ENCODE results near the gene GPR18.
A peak's percentile ranks its signal among the peaks of the same experiment; 100 is the strongest.

Gene GPR18

DNA sequence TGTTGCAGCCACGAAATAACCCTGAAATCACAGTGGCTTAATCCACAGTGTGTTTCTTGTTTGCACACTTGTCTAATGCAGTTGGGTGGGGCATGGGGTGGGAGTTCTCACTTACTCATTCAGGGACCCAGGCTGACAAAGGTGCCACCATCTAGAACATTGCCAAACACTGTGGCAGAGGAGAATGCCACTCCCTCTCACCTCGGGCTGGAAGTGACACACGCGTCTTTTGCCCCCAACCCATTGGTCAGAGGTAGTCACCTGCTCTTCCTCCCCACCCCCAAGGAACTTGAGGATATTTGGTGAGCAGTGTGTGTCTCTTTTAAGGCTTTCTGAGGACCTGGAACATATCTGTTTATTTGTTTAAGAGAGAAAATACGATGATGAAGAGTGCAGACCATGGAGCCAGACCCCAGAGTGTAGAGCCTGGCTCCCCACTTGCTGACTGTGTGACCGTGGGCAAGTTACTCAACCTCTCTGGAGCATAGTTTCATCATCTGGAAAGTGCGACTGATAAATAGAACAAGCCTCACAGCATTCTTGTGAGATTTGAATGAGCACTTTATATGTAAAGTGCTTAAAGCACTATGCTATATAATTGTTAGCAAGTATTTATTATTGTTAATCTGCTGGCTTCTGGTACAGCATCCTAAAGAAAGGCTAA lies 31.6 kb upstream of the GPR18 start:
- no peak for DNase-seq

GRCh38 chr13:99289271-99289670 lies 31.1 kb upstream of the GPR18 start:
- no peak for DNase-seq

- peak; percentile 23 for DNase-seq
Observed at GRCh38 chr13:99288089-99288488, 29.9 kb upstream of the GPR18 start.

GRCh38 chr13:99287551-99287950 lies 29.4 kb upstream of the GPR18 start:
- no peak for DNase-seq

GRCh38 chr13:99285432-99286182 lies 27.4 kb upstream of the GPR18 start:
- DNase-seq, result no peak

DNA sequence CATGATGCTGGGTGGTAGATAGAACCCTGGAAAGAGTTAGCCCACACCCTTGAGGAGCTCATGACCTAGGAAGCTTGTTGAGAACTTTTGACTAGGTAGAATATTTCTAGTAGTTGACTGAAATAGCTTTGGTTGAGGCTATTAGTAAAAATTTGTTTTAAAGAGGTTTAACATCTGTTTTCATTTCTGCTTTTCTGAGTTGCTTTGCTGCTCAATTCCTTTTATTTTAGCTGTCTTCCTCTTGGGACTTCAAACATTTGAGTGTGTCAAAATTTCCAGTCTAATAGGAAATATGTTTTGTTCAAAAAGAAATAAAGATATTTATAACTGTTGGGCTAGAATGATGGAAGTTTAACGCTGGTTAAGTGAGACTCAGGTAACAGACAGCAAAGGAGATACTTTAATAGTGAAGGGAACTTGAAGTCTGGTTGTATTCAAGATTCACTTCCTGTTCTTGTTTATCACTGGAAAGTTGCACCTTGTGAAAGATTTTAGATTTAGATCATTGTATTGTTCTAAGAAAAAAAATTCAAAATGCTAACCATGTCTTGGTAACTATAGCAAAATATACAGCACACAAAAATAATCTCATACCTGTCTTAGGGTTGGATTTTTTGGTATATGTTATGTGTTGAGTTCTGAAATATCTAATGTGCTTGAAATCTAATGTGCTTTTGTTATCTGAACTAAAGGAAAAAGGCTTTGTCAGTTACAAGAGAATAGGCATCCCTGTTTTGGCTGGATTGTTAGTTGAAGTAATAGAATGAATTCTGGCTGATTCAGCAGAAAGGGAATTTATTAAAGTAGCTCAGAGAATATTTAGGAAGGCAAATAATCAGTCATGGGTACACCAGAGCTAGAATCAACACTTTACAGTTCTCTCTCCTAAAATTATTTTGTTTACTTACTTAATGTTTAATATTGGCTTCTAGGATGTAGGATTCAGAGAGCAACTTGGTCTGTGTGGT lies 24.4 kb upstream of the GPR18 start:
- DNase-seq, result no peak

DNA sequence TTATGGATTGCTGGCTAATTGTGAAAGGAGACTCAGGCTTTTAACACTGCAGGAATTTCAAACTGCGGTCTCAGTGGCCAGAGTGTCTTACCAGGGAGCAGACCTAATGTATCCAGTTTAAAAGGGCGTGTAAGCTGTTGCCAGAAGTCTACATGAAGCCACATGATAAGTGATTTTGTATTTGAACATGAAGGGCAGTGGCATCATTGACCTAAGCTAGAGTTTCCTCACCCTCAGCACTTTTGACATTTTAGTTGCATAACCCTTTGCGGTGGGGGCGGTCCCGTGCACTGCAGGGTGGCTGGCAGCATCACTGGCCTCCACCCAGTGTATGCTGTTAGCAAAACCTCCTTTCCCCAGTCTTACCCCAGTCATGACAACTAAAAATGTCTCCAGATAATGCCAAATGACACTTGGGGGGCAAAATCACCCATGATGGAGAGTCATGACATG lies 23.7 kb upstream of the GPR18 start:
- no peak for DNase-seq

DNA sequence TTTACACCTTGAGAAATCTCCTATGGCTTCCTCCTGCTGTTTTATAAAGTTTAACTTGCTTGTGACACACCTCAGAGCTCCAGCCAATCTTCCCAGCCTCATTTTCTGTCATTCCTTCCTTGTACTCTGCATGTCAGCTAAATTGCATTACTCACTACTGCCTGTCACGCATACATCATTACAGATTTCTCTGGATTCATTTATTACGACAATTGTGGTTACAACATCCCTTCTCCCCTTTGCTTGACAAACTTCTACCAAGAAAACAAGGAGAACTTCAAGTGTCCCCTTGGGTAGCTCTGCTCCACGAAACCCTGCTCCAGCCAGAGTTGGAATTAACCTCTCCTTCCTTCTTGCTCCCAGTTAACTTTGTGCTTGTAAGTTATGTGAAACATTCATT lies 22.0 kb upstream of the GPR18 start:
- DNase-seq, result no peak

GRCh38 chr13:99279637-99280036 lies 21.5 kb upstream of the GPR18 start:
- DNase-seq, result no peak

DNA sequence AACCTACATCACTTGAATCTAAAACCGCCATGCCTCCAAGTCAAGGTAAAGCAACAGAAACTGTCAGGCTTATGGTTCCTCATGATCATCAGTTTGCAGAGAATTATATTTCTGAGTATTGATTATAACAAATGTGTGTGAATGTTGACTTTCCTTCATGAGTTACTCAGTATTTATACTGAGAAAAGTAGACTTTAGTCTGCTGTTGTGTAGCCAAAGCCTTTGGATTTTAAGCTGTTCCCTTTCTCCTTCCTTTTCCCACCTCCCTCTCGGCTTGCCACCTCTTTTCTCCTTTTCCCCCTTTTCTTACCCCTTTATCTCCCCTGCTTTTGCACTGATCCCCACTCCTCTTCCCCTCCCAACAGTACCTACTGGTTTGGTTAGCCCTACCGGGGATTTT lies 20.7 kb upstream of the GPR18 start:
- DNase-seq, result no peak

DNA sequence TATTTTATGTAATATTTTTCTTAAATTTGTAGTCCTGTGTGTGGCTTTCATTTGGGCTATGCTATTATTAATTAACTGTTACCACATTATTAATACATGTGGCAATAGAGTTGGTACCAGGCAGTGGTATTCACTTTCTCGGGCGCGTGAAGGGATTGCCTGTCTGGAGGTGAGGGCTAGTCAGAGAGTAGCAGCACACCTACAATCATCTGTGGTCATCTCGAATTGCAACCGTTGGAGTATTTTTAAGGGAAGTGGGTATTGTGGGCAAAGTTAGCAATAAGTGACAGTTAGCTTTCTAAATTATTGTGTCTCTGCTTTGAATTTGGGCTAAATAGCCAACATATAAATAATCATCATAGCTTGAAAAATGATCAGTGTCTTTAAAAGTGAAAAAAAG lies 20.0 kb upstream of the GPR18 start:
- no peak for DNase-seq

- no peak for DNase-seq
Observed at GRCh38 chr13:99277629-99278028, 19.4 kb upstream of the GPR18 start.

DNA sequence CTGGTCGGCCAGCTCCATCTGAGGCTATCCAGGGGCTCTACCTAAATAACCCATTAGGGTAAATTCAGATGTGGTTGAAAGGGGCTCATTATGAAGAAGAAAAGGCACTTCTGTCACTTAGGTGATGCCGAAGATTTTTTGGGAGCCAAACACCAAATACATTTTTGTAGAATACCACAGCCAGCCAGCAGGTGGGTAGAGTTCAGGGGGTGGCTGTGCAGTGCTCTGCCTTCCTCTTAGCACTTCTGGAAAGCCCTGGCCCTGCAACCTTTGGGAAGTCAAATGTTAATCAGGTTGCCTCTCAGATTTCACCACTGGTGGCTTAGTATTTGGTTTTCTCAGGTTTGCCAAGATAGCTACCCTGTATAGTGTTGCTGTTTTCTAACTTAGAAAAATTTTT lies 18.5 kb upstream of the GPR18 start:
- no peak for DNase-seq

DNA sequence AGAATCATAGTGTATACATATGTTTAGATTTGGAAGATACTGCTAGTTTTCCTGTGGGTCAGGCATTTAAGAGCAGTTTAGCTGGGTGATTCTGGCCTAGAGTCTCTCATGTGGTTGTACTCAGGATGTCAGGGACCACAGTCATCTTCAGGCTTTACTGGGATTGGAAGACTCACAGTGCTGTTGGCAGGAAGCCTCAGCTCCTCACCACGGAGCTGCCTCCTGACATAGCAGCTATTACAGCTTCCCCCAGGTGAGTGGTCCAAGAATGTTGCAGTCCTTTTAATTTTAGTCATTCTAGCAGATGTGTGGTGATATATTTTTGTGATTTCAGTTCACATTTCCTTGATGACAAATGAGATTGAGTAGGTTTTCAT lies 16.9 kb upstream of the GPR18 start:
- DNase-seq, result no peak

- DNase-seq, result no peak
Observed at GRCh38 chr13:99273128-99273527, 14.9 kb upstream of the GPR18 start.

DNA sequence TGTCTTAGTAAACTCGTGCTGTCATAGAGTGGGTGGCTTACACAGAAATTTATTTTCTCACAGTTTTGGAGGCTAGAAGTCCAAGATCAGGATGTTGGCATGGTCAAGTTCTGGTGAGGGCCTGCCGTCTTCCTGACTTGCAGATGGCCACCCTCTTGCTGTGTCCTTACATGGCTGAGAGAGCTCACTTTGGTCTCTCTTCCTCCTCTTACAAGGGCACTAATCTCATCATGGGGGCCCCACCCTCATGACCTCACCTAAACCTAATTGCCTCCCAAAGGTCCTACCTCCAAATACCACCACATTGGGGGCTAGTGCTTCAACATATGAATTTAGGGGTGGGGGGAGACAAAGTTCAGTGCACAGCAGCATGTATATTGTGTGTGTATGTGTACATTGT lies 14.3 kb upstream of the GPR18 start:
- DNase-seq, result no peak

DNA sequence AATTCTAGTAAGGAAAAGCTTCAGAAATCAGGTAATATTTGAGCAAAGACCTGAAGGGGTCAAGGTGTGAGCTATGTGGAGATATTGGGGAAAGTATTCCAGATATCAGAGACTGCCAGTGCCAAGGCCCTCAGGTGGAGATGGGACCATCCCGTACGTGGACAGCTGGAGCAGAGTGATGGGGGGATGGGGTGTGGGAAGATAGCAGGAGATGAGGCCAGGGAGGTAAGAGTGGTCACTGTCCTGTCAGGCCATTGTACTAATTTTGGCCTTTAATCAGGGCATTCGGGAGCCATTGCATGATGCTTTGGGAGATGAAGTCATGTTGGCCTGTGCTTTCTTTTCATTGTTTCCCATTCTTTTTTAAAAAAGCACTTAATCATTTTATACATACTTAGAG lies 13.1 kb upstream of the GPR18 start:
- no peak for DNase-seq

- no peak for DNase-seq
Observed at GRCh38 chr13:99270518-99270917, 12.3 kb upstream of the GPR18 start.

DNA sequence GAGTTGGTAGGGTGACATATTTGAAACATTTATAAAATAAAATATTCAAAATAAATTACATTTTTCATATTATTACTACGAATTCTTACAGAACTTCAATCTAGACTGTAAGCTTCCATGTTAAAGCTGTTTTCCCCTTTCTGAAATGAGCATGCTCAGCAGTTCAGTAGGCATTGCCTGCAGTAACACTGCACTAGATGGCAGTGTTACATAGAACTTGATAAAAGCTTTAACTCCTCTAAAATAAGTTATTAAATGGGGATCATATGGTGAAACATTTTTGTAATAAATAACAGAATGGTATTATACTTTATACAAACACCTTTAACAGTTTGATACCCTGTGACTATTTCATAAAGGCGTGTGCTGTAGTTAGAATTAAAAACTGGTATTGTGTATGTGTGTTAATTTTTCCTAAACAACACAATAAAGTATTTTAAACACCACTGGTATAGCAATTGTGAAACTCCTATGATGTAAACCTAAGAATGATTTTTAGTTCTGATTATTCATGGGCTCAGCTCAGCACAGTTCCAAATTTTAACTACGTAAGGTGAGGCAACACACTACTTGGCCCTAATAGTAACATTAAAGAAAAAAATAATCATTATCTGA lies 11.6 kb upstream of the GPR18 start:
- no peak for DNase-seq

- DNase-seq, result no peak
Observed at GRCh38 chr13:99268822-99269221, 10.6 kb upstream of the GPR18 start.

DNA sequence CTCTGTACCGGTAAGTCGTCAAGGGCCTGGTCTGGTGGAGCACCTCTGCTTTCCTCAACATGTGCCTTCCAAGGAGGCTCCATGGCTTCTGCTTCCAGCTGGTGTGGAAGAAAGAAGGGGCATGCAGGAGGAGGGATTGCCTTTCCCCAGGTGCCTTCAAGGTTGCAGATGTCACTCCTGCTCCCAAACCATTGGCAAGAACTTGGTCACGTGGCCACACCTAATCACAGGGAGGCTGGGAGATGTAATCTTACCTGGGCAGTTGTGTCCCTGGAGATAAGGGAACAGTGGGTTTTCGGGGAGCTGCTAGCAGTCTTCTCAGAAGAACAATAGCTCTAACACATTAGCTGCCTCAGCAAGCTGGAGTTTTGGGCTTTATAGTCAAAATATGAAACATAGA lies 9.7 kb upstream of the GPR18 start:
- DNase-seq, result no peak

- DNase-seq, result no peak
Observed at GRCh38 chr13:99266827-99267226, 8.6 kb upstream of the GPR18 start.

DNA sequence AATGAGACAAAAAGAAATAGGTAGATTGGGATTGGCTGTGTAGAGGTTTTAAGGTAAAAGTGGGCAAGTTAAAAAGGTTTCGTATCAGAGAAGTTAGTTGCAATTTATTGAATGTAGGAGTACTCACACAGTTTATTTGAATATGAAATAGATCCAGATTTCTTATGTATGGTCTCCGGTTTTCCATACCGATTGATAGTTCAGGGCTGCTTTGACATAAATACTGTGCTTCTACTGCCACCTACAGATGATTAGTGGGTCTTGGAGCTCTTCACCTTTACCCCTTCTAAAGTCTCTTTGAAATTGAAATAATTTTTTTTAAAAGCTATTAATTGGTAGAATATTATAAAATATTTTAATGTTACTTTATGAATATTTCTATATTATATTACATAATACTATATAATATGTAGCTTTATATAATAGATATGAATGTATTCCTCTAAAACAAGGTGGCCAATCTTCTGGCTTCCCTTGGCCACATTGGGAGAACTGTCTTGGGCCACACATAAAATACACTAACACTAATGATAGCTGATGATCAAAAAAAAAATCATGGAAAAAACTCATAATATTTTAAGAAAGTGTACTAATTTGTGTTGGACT lies 7.7 kb upstream of the GPR18 start:
- DNase-seq, result no peak

Measured in KG1 (cell line).